Measurements from ENCODE around the gene CDH4.

The CDH4 gene

DNA sequence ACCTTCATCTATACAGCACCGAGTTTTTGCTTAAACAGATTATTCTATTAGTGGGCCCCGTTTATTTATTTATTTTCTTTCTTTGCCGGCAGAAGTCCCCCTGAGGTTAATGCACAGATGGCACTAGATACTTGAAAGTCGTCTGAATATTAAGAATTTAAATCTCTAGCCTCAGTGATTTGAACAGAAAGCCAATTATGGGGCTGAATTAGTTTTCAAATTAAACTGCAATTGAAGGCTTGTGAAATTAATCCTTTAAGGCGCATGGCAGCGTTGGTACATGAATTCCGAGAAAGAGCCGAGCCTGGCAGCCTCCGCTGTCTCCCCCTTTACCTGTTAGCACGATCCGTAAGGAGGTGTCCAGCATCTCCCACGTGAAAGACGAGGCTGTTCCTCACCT lies 610.8 kb downstream of the CDH4 start:
- ChIA-PET CTCF (no interaction called here), POLR2A (no interaction called here)
- DNase-seq (ENCODE audit: extremely low spot score), result no peak
- TF ChIP-seq, protein P1, sequence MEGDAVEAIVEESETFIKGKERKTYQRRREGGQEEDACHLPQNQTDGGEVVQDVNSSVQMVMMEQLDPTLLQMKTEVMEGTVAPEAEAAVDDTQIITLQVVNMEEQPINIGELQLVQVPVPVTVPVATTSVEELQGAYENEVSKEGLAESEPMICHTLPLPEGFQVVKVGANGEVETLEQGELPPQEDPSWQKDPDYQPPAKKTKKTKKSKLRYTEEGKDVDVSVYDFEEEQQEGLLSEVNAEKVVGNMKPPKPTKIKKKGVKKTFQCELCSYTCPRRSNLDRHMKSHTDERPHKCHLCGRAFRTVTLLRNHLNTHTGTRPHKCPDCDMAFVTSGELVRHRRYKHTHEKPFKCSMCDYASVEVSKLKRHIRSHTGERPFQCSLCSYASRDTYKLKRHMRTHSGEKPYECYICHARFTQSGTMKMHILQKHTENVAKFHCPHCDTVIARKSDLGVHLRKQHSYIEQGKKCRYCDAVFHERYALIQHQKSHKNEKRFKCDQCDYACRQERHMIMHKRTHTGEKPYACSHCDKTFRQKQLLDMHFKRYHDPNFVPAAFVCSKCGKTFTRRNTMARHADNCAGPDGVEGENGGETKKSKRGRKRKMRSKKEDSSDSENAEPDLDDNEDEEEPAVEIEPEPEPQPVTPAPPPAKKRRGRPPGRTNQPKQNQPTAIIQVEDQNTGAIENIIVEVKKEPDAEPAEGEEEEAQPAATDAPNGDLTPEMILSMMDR (IDR thresholded peaks at IDR 0.05; ENCODE audit: control extremely low read depth, extremely low read depth, low read depth, missing control alignments), result no peak

DNA sequence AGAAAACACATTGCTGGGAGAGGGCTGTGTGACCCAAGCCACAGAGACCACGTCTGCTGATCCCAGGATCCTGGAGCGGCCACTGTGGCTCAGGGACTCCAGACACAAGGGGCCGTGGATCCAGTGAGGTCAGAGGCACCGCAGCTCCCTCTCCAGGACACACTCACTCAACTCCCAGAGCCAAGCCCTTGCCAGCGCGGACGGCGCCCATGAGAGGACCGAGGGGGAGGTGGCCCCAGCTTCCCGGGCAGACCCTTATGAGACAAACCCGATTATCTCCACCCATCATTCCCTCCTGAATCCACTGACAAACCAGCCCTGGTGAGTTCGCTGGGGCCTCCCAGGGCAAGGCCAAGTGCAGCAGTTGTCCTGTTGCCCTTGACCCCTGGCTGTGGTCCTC lies 612.4 kb downstream of the CDH4 start:
- ChIA-PET CTCF (no interaction called here), POLR2A (no interaction called here)
- TF ChIP-seq, protein P1 (IDR thresholded peaks at IDR 0.05; ENCODE audit: control extremely low read depth, extremely low read depth, low read depth, missing control alignments), result no peak
- DNase-seq (ENCODE audit: extremely low spot score), result no peak

DNA sequence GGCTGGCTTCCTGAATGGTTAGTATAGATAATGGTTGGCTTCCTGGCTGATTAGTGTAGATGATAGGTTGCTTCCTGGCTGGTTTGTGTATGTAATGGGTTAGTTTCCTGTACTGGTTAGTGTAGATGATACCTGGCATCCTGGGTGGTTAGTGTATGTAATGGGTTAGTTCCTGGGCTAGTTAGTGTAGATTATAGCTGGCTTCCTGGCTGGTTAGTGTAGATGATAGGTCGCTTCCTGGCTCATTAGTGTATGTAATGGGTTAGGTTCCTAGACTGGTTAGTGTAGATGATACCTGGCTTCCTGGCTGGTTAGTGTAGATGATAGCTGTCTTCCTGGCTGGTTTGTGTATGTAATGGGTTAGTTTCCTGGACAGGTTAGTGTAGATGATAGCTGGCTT lies 613.3 kb downstream of the CDH4 start:
- TF ChIP-seq, protein P1 (IDR thresholded peaks at IDR 0.05; ENCODE audit: control extremely low read depth, extremely low read depth, low read depth, missing control alignments), result no peak
- ChIA-PET CTCF (interaction anchor here (1.3 to 1.7 kb wide), 2 partner anchors 17 to 22 kb away, joined by 3 to 4 read pairs; no protein-coding TSS in a partner anchor), POLR2A (no interaction called here)
- DNase-seq (ENCODE audit: extremely low spot score), result no peak

DNA sequence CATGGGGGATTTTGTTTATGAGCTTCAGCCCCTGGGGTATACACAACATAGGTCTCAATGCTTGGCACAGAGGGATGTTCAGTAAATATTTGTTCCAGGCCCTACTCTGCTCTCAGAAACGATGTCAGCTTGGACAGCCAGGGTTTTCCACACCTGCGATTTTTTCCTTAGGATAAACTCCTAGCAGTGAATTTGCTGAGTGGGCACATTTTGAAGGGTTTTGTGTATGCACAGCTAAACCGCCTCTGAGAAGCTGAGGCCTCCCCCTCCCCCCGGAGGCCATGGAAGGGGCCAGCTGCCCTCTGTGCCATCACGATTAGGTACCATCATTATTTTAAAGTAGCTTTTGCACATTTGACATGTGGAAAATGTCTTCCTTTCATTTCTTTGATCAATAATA lies 614.1 kb downstream of the CDH4 start:
- DNase-seq (ENCODE audit: extremely low spot score), result no peak
- TF ChIP-seq, protein P1 (IDR thresholded peaks at IDR 0.05; ENCODE audit: control extremely low read depth, extremely low read depth, low read depth, missing control alignments), result no peak
- POLR2A ChIA-PET, result no interaction called here
- CTCF ChIA-PET, result interaction anchor here (1.3 to 1.7 kb wide), 2 partner anchors 18 to 21 kb away, joined by 3 to 4 read pairs; no protein-coding TSS in a partner anchor

DNA sequence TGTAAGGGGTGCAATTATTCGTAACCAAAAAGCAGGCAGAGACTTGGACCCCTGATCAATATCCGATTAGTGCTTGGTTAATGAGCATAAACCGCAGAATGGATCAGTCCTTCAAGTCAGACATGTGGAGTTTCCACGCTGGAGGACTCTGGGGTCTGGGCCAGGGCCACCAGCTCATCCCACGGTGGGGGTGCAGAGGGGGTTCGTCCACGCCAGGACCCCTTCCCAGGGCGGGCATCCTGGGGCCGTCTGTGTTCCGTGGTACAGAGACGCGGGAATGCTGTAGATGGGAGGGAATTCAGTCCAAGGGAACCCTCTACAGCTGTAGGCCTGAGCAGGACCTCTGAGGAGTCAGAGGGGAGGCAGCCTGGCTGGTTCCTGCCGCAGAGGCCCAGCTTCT lies 615.9 kb downstream of the CDH4 start:
- POLR2A ChIA-PET, result no interaction called here
- TF ChIP-seq, protein P1 (IDR thresholded peaks at IDR 0.05; ENCODE audit: control extremely low read depth, extremely low read depth, low read depth, missing control alignments), result no peak
- DNase-seq (ENCODE audit: extremely low spot score), result no peak
- CTCF ChIA-PET, result no interaction called here

DNA sequence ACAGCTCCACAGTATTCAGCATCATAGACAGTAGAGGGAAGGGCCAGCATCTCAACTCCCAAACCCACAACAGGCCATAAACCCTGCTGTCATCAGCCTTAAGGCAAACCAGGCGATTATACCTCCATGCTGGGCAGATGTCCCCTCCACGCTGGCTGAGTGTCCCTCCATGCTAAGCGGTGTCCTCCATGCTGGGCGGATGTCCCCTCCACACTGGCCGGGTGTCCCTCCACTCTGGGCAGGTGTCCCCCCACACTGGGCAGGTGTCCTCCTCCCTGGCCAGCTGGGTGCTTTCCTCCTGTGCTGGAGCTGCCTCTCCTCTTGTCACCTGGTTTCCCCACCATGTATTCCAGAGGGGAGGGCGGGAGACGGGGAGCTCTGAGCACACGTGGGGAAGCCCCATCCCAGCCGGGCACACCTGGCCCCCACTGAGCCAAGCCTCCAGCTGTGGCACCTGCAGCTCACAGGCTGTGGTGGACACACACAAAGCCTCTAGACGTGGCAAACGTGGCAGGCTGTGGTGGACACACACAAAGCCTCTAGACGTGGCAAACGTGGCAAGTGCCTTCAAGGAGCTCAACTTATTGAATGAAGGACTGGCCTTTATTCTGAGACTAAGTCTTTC lies 616.5 kb downstream of the CDH4 start:
- DNase-seq (ENCODE audit: extremely low spot score), result no peak
- POLR2A ChIA-PET, result no interaction called here
- TF ChIP-seq, protein P1 (IDR thresholded peaks at IDR 0.05; ENCODE audit: control extremely low read depth, extremely low read depth, low read depth, missing control alignments), result no peak
- CTCF ChIA-PET, result interaction anchor here (1.2 kb wide), 1 partner anchor 13 kb away, joined by 3 read pairs; no protein-coding TSS in a partner anchor
